SK-N-SH (cell line): Measurements from ENCODE around the gene CCDC88C. TPM values are rescaled to one million over a fixed set of nuclear protein-coding genes. Genes with fewer than 3 reads are reported as not detected.

Source experiments
- CTCF ChIA-PET: fragments of 300-600, 350-600 bp; formaldehyde crosslinking; extraction: SDS; loops from one replicate; lab custom pipeline; 2021; lab: Yijun Ruan, JAX
- POLR2A ChIA-PET: fragments of 350-600 bp; sonication (Branson Sonifier 250); formaldehyde crosslinking; extraction: SDS; loops from one replicate; lab custom pipeline; 2020; ENCODE audit warnings: antibody characterized with exemption, inconsistent platforms; lab: Yijun Ruan, JAX
- DNase-seq: peaks from one replicate; pipeline ENCODE4 v3.0.0; 2012
- H2AFZ ChIP-seq: fragments of 200-600 bp; sonication (generic); 2 replicates; pipeline ENCODE4 v1.8.1; 2016; ENCODE audit warnings: antibody characterized with exemption, mild to moderate bottlenecking, low read depth
- H3F3A ChIP-seq: fragments of 200-600 bp; sonication (generic); replicated peaks from 2 replicates; pipeline ENCODE3; 2016; ENCODE audit warnings: antibody characterized with exemption, mild to moderate bottlenecking; ENCODE audit not compliant: insufficient read depth
- H3K27ac ChIP-seq, 2 experiments: fragments of 200-500 bp in 1 of 2; fragments of 200-600 bp in 1 of 2; sonication (Bioruptor generic) in 1 of 2; sonication (generic), shearing (Covaris generic) in 1 of 2; 2 replicates each; pipeline versions ENCODE4 v1.5.1 to v1.6.1; 2014 to 2016; ENCODE audit warnings: low read depth in 2 of 2, inconsistent platforms in 1 of 2, low read length in 1 of 2, mild to moderate bottlenecking in 1 of 2, mixed read lengths in 1 of 2
- H3K27me3 ChIP-seq: fragments of 200-600 bp; sonication (generic), shearing (Covaris generic); 2 replicates; pipeline ENCODE4 v1.6.1; 2016; ENCODE audit warnings: mixed run types; ENCODE audit not compliant: insufficient read depth
- H3K36me3 ChIP-seq, 2 experiments: fragments of 200-500 bp in 1 of 2; fragments of 200-600 bp in 1 of 2; sonication (Bioruptor generic) in 1 of 2; sonication (generic) in 1 of 2; replicated peaks in 1 of 2; 2 replicates each; pipeline versions ENCODE3 to v1.5.1; 2014 to 2016; ENCODE audit warnings: low read length in 1 of 2, mild to moderate bottlenecking in 1 of 2; ENCODE audit not compliant: insufficient read depth in 2 of 2, control insufficient read depth in 1 of 2
- H3K4me1 ChIP-seq, 2 experiments: fragments of 200-500 bp in 1 of 2; fragments of 200-600 bp in 1 of 2; sonication (Bioruptor generic) in 1 of 2; sonication (generic), shearing (Covaris generic) in 1 of 2; 2 replicates each; pipeline versions ENCODE4 v1.5.1 to v1.6.1; 2014 to 2016; ENCODE audit warnings: low read depth in 1 of 2, low read length in 1 of 2, mixed run types in 1 of 2; ENCODE audit not compliant: insufficient read depth in 2 of 2, control insufficient read depth in 1 of 2
- H3K4me2 ChIP-seq: fragments of 200-600 bp; sonication (generic), shearing (Covaris generic); 2 replicates; pipeline ENCODE4 v1.6.1; 2017; ENCODE audit warnings: mixed run types
- H3K4me3 ChIP-seq, 2 experiments: fragments of 200-500 bp in 1 of 2; fragments of 200-600 bp in 1 of 2; sonication (Bioruptor generic) in 1 of 2; sonication (generic), shearing (Covaris generic) in 1 of 2; 2 replicates each; pipeline versions ENCODE4 v1.5.1 to v1.8.1; 2014 to 2016; ENCODE audit warnings: low read depth in 2 of 2, inconsistent platforms in 1 of 2, low read length in 1 of 2, mild to moderate bottlenecking in 1 of 2, mixed read lengths in 1 of 2, moderate library complexity in 1 of 2
- H3K79me2 ChIP-seq: fragments of 200-600 bp; sonication (generic); 2 replicates; pipeline ENCODE4 v1.8.1; 2017; ENCODE audit warnings: mild to moderate bottlenecking; ENCODE audit not compliant: insufficient read depth
- H3K9ac ChIP-seq: fragments of 200-600 bp; sonication (generic); 2 replicates; pipeline ENCODE4 v1.6.1; 2017; ENCODE audit warnings: mixed run types
- H3K9me2 ChIP-seq: fragments of 200-600 bp; sonication (generic); 2 replicates; pipeline ENCODE4 v1.6.1; 2017; ENCODE audit warnings: mixed run types
- H3K9me3 ChIP-seq: fragments of 200-600 bp; sonication (generic); 2 replicates; pipeline ENCODE4 v1.6.1; 2017; ENCODE audit warnings: mixed run types, mild to moderate bottlenecking, moderate library complexity
- H4K20me1 ChIP-seq: fragments of 200-600 bp; sonication (generic); 2 replicates; pipeline ENCODE4 v1.6.1; 2017; ENCODE audit warnings: mild to moderate bottlenecking, mixed run types; ENCODE audit not compliant: insufficient read depth
- EZH2phosphoT487 ChIP-seq: fragments of 200-600 bp; sonication (generic); IDR thresholded peaks from 2 replicates; pipeline ENCODE4 v1.6.1; 2017; ENCODE audit warnings: low read depth, mixed run types, mild to moderate bottlenecking, antibody characterized with exemption, moderate library complexity, borderline replicate concordance
- FOSL2 ChIP-seq: IDR thresholded peaks from 2 replicates; pipeline ENCODE4 v1.4.0; 2012; ENCODE audit warnings: low read depth, mild to moderate bottlenecking, moderate library complexity, borderline replicate concordance
- FOXJ3 ChIP-seq: sonication (generic); formaldehyde crosslinking; IDR thresholded peaks from 2 replicates; pipeline ENCODE4 v1.5.1; 2020; ENCODE audit warnings: mild to moderate bottlenecking, missing genetic modification reagents
- FOXM1 ChIP-seq: IDR thresholded peaks from 2 replicates; pipeline ENCODE4 v1.4.0; 2012; ENCODE audit warnings: low read depth, mild to moderate bottlenecking
- MAX ChIP-seq: IDR thresholded peaks from 2 replicates; pipeline ENCODE4 v1.4.0; 2012; ENCODE audit warnings: low read depth
- NRF1 ChIP-seq: IDR thresholded peaks from 2 replicates; pipeline ENCODE4 v1.6.1; 2012; ENCODE audit warnings: low read depth, mild to moderate bottlenecking, low read length
- RAD21 ChIP-seq: IDR thresholded peaks from 2 replicates; pipeline ENCODE4 v1.6.1; 2012; ENCODE audit warnings: mild to moderate bottlenecking, low read length
- RFX5 ChIP-seq: IDR thresholded peaks from 2 replicates; pipeline ENCODE4 v1.6.1; 2012; ENCODE audit warnings: mild to moderate bottlenecking, improper control_type of control experiment, low read length
- USF1 ChIP-seq: IDR thresholded peaks from 2 replicates; pipeline ENCODE4 v1.4.0; 2012; ENCODE audit warnings: low read depth, borderline replicate concordance
- YY1 ChIP-seq: IDR thresholded peaks from 2 replicates; pipeline ENCODE4 v1.4.0; 2012; ENCODE audit warnings: low read depth, mild to moderate bottlenecking
- WGBS: methylation state at CpG from one replicate; pipeline ENCODE4 v1.1.6; 2017; ENCODE audit warnings: low lambda C conversion rate; 5-methylcytosine and 5-hydroxymethylcytosine counted together
- polyA plus RNA-seq, 3 experiments: library from polyadenylated mRNA; depleted of rRNA; stranded (reverse); fragments of >200 nt; gene quantifications; 2 replicates each; pipeline ENCODE4 v1.2.3, GENCODE V29; 2012
- TF ChIP-seq, protein P1 (sequence below): fragments of 150-350 bp; IDR thresholded peaks from 2 replicates; pipeline ENCODE4 v1.6.1; 2017; ENCODE audit warnings: antibody characterized with exemption, low read length, low read depth, borderline replicate concordance
- TF ChIP-seq, protein P2 (sequence below): fragments of 200-600 bp; sonication (generic); IDR thresholded peaks from 2 replicates; pipeline ENCODE4 v1.6.1; 2017; ENCODE audit warnings: antibody characterized with exemption, mild to moderate bottlenecking, moderate library complexity
- TF ChIP-seq, protein P3 (sequence below): IDR thresholded peaks from 2 replicates; pipeline ENCODE4 v1.4.0; 2012; ENCODE audit warnings: low read depth, borderline replicate concordance

Gene CCDC88C
- polyA plus RNA-seq, 1 of the 3 experiments (the other 2 are of a cell fraction): 0.39 TPM

GRCh38 chr14:91315844-91316267, 101.8 kb downstream of the CCDC88C start:
- H3K4me2 ChIP-seq: no peak overlapping the region
- 76% methylated on average over 6 of the region's 6 CpGs for WGBS
- ChIA-PET CTCF (interaction anchor here (1.0 to 1.6 kb wide), 3 partner anchors 9 to 102 kb away, joined by 3 to 7 read pairs (median 4); no protein-coding TSS in a partner anchor), POLR2A (no interaction called here)
- no peaks in the 10 kb centered on the region for H3K9me2 ChIP-seq
- H2AFZ ChIP-seq: no peak overlapping the region
- no peak overlapping the region for H3K4me3 ChIP-seq
- no peak for DNase-seq
- H3K79me2 ChIP-seq: no peaks in the 10 kb centered on the region
- no peaks in the 10 kb centered on the region for H3F3A ChIP-seq
- H3K27me3 ChIP-seq: no peaks in the 10 kb centered on the region
- H3K9ac ChIP-seq: no peak overlapping the region
- H3K36me3 ChIP-seq: no peaks in the 10 kb centered on the region
- no peaks in the 10 kb centered on the region for H4K20me1 ChIP-seq
- H3K9me3 ChIP-seq: no peaks in the 10 kb centered on the region
- no peak overlapping the region for H3K27ac ChIP-seq
- peaks cover 0 to 2% of the 10 kb centered on the region in 2 experiments; a peak in 2 of 4 replicates for H3K4me1 ChIP-seq
- no peak for TF ChIP-seq RAD21
- TF ChIP-seq USF1: no peak
- TF ChIP-seq, protein P1, sequence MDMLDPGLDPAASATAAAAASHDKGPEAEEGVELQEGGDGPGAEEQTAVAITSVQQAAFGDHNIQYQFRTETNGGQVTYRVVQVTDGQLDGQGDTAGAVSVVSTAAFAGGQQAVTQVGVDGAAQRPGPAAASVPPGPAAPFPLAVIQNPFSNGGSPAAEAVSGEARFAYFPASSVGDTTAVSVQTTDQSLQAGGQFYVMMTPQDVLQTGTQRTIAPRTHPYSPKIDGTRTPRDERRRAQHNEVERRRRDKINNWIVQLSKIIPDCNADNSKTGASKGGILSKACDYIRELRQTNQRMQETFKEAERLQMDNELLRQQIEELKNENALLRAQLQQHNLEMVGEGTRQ: no peak
- TF ChIP-seq FOSL2: no peak
- TF ChIP-seq, protein P2, sequence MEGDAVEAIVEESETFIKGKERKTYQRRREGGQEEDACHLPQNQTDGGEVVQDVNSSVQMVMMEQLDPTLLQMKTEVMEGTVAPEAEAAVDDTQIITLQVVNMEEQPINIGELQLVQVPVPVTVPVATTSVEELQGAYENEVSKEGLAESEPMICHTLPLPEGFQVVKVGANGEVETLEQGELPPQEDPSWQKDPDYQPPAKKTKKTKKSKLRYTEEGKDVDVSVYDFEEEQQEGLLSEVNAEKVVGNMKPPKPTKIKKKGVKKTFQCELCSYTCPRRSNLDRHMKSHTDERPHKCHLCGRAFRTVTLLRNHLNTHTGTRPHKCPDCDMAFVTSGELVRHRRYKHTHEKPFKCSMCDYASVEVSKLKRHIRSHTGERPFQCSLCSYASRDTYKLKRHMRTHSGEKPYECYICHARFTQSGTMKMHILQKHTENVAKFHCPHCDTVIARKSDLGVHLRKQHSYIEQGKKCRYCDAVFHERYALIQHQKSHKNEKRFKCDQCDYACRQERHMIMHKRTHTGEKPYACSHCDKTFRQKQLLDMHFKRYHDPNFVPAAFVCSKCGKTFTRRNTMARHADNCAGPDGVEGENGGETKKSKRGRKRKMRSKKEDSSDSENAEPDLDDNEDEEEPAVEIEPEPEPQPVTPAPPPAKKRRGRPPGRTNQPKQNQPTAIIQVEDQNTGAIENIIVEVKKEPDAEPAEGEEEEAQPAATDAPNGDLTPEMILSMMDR: no peak
- TF ChIP-seq FOXJ3 (CRISPR knock-in tag): no peak
- no peak for TF ChIP-seq EZH2phosphoT487
- no peak for TF ChIP-seq NRF1
- TF ChIP-seq, protein P3, sequence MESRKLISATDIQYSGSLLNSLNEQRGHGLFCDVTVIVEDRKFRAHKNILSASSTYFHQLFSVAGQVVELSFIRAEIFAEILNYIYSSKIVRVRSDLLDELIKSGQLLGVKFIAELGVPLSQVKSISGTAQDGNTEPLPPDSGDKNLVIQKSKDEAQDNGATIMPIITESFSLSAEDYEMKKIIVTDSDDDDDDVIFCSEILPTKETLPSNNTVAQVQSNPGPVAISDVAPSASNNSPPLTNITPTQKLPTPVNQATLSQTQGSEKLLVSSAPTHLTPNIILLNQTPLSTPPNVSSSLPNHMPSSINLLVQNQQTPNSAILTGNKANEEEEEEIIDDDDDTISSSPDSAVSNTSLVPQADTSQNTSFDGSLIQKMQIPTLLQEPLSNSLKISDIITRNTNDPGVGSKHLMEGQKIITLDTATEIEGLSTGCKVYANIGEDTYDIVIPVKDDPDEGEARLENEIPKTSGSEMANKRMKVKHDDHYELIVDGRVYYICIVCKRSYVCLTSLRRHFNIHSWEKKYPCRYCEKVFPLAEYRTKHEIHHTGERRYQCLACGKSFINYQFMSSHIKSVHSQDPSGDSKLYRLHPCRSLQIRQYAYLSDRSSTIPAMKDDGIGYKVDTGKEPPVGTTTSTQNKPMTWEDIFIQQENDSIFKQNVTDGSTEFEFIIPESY: no peak
- TF ChIP-seq MAX: no peak
- no peak for TF ChIP-seq YY1
- no peak for TF ChIP-seq RFX5
- no peak for TF ChIP-seq FOXM1
- TF ChIP-seq, all 33 proteins: peak for 0
